ENCODE results near the gene EXD3. TPM values are rescaled to one million over a fixed set of nuclear protein-coding genes. Genes with fewer than 3 reads are reported as not detected.

The EXD3 gene
- total RNA-seq, 4 donors from 2014 or later, result 11.8 to 49.0 (median 31.5) TPM

DNA sequence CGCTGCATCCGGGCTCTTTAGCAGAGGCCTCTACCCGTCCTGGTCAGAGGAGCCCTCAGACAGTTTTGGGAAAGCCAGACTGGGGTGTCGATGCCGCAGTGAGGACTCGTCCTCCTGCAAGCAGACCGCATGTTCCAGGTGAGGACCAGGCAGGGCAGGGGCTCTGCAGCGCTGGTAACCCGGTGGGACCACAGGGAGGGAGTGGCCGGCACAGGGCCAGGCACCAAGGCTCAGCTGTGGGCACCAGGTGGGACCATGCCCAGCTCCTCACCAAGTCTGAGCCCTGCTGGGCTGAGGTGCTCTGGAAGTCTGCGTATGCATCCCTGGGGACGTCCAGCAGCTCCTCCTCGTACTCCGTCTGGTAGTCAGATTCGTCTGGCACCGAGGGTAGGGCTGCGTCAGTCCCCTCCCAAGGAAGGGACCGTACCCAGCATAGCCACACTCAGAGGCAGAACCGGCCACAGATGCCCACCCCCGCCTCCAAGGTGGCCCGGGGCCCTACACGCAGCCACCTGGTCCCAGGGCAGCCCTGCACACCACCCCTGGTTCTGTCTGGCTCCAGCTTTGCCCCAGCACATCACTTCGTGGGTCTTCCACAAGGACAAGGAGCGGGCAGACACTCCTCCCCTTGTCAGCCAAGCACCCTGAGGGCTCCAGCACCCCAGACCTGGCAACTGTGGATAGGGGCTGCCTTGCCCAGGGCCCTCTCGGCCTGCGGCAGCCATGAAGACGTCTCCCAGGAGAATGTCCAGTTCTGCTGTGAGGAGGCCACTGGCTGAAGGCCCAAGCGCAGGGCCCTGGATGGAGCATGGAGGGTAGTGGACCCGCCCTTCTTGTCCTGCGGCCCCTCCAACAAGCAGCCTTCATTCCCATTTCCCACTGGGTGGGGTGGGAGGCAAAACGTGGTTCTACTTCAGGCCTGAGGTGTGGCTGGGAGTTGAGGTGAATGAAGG, 37.7 kb upstream of the EXD3 start:
- DNase-seq, result peak; percentile 18 to 20
- peaks cover 0 to 16% of the 10 kb centered on the region in 2 donors for H3K4me1 ChIP-seq
- intact Hi-C loops (cut with DNase I; ENCODE audit: low total_unique reads), result no loop called here
- no peak overlapping the region for H3K4me3 ChIP-seq
- H3K36me3 ChIP-seq, result no peaks in the 10 kb centered on the region
- no peaks in the 10 kb centered on the region for H3K9me3 ChIP-seq
- no peak overlapping the region for H3K27ac ChIP-seq
- TF ChIP-seq, protein P1, sequence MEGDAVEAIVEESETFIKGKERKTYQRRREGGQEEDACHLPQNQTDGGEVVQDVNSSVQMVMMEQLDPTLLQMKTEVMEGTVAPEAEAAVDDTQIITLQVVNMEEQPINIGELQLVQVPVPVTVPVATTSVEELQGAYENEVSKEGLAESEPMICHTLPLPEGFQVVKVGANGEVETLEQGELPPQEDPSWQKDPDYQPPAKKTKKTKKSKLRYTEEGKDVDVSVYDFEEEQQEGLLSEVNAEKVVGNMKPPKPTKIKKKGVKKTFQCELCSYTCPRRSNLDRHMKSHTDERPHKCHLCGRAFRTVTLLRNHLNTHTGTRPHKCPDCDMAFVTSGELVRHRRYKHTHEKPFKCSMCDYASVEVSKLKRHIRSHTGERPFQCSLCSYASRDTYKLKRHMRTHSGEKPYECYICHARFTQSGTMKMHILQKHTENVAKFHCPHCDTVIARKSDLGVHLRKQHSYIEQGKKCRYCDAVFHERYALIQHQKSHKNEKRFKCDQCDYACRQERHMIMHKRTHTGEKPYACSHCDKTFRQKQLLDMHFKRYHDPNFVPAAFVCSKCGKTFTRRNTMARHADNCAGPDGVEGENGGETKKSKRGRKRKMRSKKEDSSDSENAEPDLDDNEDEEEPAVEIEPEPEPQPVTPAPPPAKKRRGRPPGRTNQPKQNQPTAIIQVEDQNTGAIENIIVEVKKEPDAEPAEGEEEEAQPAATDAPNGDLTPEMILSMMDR (IDR thresholded peaks at IDR 0.05), result no peak
- no peak for TF ChIP-seq POLR2A (IDR thresholded peaks at IDR 0.05)
- H3K27me3 ChIP-seq, result no peaks in the 10 kb centered on the region

DNA sequence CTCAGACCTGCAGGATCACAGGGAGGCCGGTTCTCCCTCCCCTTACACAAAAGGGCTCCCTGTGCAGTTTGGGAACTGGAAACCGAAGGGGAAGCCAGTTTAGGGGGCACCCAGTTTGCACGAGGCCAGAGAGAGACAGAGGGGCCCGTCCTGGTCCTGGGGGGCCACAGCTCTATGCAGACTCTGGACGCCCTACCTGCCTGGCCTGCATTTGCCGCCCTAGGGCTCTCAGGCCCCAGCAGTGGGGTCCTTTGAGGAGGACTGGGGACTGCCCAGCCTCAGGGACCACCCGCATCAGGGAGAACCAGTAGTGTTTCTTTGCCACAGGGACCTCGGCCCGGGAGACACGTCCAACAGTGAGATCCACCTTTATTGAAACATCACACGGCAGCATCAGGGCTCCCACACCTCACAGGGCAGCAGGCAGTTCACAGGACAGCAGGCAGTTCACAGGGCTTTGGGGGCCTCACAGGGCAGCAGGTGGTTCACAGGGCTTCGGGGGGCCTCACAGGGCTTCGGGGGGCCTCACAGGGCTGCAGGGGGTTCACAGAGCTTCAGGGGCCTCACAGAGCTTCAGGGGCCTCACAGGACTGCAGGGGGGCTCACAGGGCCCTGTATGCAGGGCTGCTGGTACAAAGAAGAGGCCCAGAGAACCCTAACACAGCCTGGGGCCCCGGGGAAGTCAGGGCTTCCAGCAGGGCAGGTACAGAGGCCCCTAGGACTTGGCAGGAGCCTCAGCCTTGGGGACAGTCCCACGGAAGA, 36.8 kb upstream of the EXD3 start:
- intact Hi-C loops (cut with DNase I; ENCODE audit: low total_unique reads), result no loop called here
- no peak for TF ChIP-seq POLR2A (IDR thresholded peaks at IDR 0.05)
- TF ChIP-seq, protein P1 (IDR thresholded peaks at IDR 0.05), result no peak
- no peaks in the 10 kb centered on the region for H3K36me3 ChIP-seq
- peak overlapping the region; percentile 62 to 67 for H3K27ac ChIP-seq
- peak overlapping the region; percentile 50 to 54 for H3K4me3 ChIP-seq
- DNase-seq, result no peak
- H3K9me3 ChIP-seq, result no peaks in the 10 kb centered on the region
- no peaks in the 10 kb centered on the region for H3K27me3 ChIP-seq
- H3K4me1 ChIP-seq, result peaks cover 0 to 23% of the 10 kb centered on the region in 2 donors

DNA sequence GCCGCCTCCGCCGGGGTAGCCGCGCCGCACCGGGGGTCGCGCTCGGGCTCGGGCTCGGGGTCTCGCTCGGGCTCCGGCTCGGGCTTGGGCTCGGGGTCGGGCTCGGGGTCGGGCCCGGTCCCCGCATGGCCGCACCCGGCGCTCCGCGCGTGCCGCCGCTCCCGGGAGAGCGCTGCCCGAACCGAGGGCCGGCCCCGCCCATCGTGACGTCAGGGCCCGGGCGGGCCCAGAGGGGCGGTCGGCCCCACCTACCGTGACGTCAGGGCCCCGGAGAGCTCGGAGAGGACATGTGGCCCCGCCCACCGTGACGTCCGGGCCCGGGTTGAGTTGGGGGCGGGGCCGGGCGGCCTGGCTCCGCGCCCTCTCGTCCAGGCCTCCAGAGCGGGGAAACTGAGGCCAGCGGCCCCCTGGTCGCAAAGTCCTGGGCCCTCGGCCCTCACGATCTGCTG, 36.2 kb upstream of the EXD3 start, which contains the start of gene NSMF:
Gene NSMF (minus strand): TSS at position 183 of the 449 bp plus-strand sequence. CDS start 232 bp downstream, outside the sequence.
- H3K4me3 ChIP-seq, result peak within 1 kb of the TSS; percentile 50 to 54
- peak; percentile 94 to 95 for TF ChIP-seq POLR2A (IDR thresholded peaks at IDR 0.05)
- TF ChIP-seq, protein P1 (IDR thresholded peaks at IDR 0.05), result no peak
- no peaks in the 10 kb centered on the region for H3K27me3 ChIP-seq
- intact Hi-C loops (cut with DNase I; ENCODE audit: low total_unique reads), result no loop called here
- H3K9me3 ChIP-seq, result no peaks in the 10 kb centered on the region
- H3K27ac ChIP-seq, result peak within 1 kb of the TSS; percentile 67 to 68
- H3K4me1 ChIP-seq, result peaks cover 0 to 26% of the 10 kb centered on the region in 2 donors
- no peaks in the 10 kb centered on the region for H3K36me3 ChIP-seq
- peak; percentile 93 to 95 for DNase-seq

DNA sequence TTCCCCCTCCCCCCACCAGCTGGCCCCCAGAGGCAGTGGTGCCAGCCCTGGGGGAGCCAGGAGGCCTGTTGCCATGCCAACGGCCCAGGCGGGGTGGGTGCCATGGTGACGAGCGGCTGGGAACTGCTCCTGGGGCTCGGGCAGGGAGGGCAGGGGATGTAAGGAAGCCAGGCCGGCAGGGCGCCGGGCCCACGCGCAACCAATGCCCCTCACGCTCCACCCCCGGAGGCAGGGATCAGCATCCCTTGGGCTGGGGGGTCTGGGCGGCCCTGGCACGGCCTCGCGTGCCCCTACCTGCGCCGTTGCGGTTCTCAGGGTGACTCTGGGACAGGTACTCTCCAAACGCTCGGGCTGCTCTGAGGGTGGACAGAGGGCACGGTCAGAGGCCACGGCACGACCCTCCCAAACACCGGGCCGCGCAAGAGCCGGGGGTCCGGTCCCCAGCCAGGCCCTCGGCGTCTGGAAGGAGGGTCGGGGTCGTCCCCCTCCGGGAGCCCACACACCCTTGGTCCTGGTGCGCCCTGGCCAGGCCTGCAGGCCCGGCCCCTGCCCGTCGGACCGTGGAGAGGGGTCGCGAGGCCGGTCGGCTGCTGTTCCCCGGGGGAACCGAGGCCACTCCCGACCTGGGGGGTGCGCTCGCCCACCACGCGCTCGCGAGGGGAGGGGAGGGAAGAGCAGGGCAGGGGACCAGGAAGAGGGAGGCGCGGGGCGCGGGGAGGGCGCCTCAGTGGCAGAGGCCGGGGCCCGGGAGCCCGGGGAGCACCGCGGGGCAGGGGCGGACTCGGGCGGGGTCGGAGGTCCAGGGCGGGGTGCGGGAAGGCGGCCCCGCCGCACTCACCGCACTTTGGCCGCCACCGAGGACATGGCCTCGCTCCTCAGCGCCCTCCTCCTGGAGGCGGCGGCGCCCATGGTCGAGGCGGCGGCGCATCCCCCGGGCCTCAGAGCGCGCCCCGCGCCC, 35.5 kb upstream of the EXD3 start:
- peak; percentile 40 to 45 for DNase-seq
- H3K27ac ChIP-seq, result peak overlapping the region; percentile 46 to 68
- no peak for TF ChIP-seq POLR2A (IDR thresholded peaks at IDR 0.05)
- TF ChIP-seq, protein P1 (IDR thresholded peaks at IDR 0.05), result no peak

More for the DNA sequence above, 35.5 kb upstream of the EXD3 start:
- peak overlapping the region; percentile 50 to 54 for H3K4me3 ChIP-seq
- intact Hi-C loops (cut with DNase I; ENCODE audit: low total_unique reads), result no loop called here
- H3K9me3 ChIP-seq, result no peaks in the 10 kb centered on the region
- peaks cover 0 to 26% of the 10 kb centered on the region in 2 donors for H3K4me1 ChIP-seq
- H3K36me3 ChIP-seq, result no peaks in the 10 kb centered on the region
- H3K27me3 ChIP-seq, result no peaks in the 10 kb centered on the region
